K562 (cell line): Measurements from ENCODE around the gene SLC19A1. TPM values are rescaled to one million over a fixed set of nuclear protein-coding genes. Genes with fewer than 3 reads are reported as not detected.

Experiments
- ATAC-seq: fragments of 200-7000 bp; cut with Tn5 transposase; 3 replicates; pipeline ENCODE4 v1.9.1; 2020; ENCODE audit warnings: moderate library complexity
- BruUV-seq: library from RNA; stranded (reverse); fragments of 400-500 nt; replicated peaks from 2 replicates; lab custom pipeline; 2021; lab: Mats Ljungman, UMichigan
- CTCF ChIA-PET: fragments of 300-600 bp; formaldehyde crosslinking; extraction: SDS; loops from one replicate; lab custom pipeline; 2021; ENCODE audit warnings: low intra/inter-chr PET ratio; lab: Yijun Ruan, JAX
- POLR2A ChIA-PET: fragments of 300-600, 350-650 bp; sonication (Branson Sonifier 250); formaldehyde crosslinking; extraction: SDS; loops from one replicate; lab custom pipeline; 2021; ENCODE audit warnings: antibody characterized with exemption, inconsistent platforms; lab: Yijun Ruan, JAX
- DNase-seq, 4 experiments: peaks; one replicate each; pipeline versions ENCODE4 v3.0.0 to v3.0.0-alpha.2; 2011 to 2018; ENCODE audit warnings: low spot score in 3 of 4, mixed read lengths in 3 of 4; ENCODE audit errors: extremely low read depth in 1 of 4
- FAIRE-seq: peaks from 2 replicates; lab custom pipeline; 2011; peaks lifted over from hg19 to GRCh38; lab: Jason Lieb, UNC
- H2AFZ ChIP-seq: 2 replicates; pipeline ENCODE4 v1.6.0; 2011; ENCODE audit warnings: low read depth, low read length, control low read depth, inconsistent platforms
- H3K27ac ChIP-seq: fragments of 200-600 bp; 3 replicates; pipeline ENCODE4 v1.8.0; 2011; ENCODE audit warnings: low read depth, mild to moderate bottlenecking, control low read depth, inconsistent platforms, low read length, moderate library complexity, mixed read lengths; ENCODE audit errors: extremely low read depth
- H3K27me3 ChIP-seq, 2 experiments: fragments of 300-600 bp in 1 of 2; 2 replicates in 1 of 2; 3 replicates in 1 of 2; pipeline versions ENCODE4 v1.6.0 to v1.8.0; 2011; ENCODE audit warnings: inconsistent platforms in 2 of 2, low read length in 2 of 2, mild to moderate bottlenecking in 1 of 2, mixed read lengths in 1 of 2, moderate library complexity in 1 of 2; ENCODE audit not compliant: control insufficient read depth in 2 of 2, insufficient read depth in 2 of 2
- H3K36me3 ChIP-seq: fragments of 300-600 bp; 3 replicates; pipeline ENCODE4 v1.8.0; 2011; ENCODE audit warnings: mild to moderate bottlenecking, low read length, inconsistent platforms; ENCODE audit not compliant: control insufficient read depth, insufficient read depth
- H3K4me1 ChIP-seq, 2 experiments: fragments of 200-600 bp in 1 of 2; replicated peaks in 1 of 2; 2 replicates in 1 of 2; 3 replicates in 1 of 2; pipeline versions ENCODE4 v1.5.1 to v1.8.0; 2011; ENCODE audit warnings: inconsistent platforms in 2 of 2, low read length in 2 of 2, mild to moderate bottlenecking in 1 of 2, mixed read lengths in 1 of 2, moderate library complexity in 1 of 2; ENCODE audit not compliant: control insufficient read depth in 2 of 2, insufficient read depth in 2 of 2
- H3K4me2 ChIP-seq: 2 replicates; pipeline ENCODE4 v1.6.1; 2011; ENCODE audit warnings: low read length, control low read depth, inconsistent platforms, mixed read lengths; ENCODE audit not compliant: insufficient read depth
- H3K4me3 ChIP-seq: fragments of 200-600 bp; sonication (generic), shearing (Covaris generic); 2 replicates; pipeline ENCODE4 v1.5.1; 2016; ENCODE audit warnings: control low read depth, inconsistent platforms
- H3K79me2 ChIP-seq: fragments of 200-600 bp; 3 replicates; pipeline ENCODE4 v1.8.0; 2011; ENCODE audit warnings: low read length, inconsistent platforms; ENCODE audit not compliant: control insufficient read depth, insufficient read depth
- H3K9ac ChIP-seq, 2 experiments: 2 replicates each; pipeline versions ENCODE4 v1.6.0 to v1.6.1; 2011; ENCODE audit warnings: low read depth in 2 of 2, low read length in 2 of 2, control low read depth in 1 of 2, inconsistent platforms in 1 of 2, mild to moderate bottlenecking in 1 of 2, mixed read lengths in 1 of 2; ENCODE audit not compliant: insufficient read depth in 1 of 2
- H3K9me1 ChIP-seq: one replicate; pipeline ENCODE4 v1.6.0; 2011; ENCODE audit warnings: inconsistent platforms, mild to moderate bottlenecking, low read length, moderate library complexity; ENCODE audit not compliant: control insufficient read depth, insufficient read depth
- H3K9me3 ChIP-seq: replicated peaks from 2 replicates; pipeline ENCODE4 v1.5.1; 2011; ENCODE audit warnings: low read depth, low read length, inconsistent platforms; ENCODE audit not compliant: control insufficient read depth, insufficient read depth
- H4K20me1 ChIP-seq: replicated peaks from 2 replicates; pipeline ENCODE4 v1.6.1; 2011; ENCODE audit warnings: low read length, inconsistent platforms, mixed read lengths; ENCODE audit not compliant: control insufficient read depth, insufficient read depth
- RREB1 ChIP-seq: fragments of 250-450 bp; sonication (Bioruptor Pico); IDR thresholded peaks from 2 replicates; pipeline ENCODE4 v1.4.0; 2020
- SIN3A ChIP-seq, 2 experiments: fragments of 150-350 bp in 1 of 2; IDR thresholded peaks; 2 replicates each; pipeline ENCODE4 v1.6.1; 2011 to 2016; ENCODE audit warnings: borderline replicate concordance in 2 of 2, low read depth in 2 of 2, low read length in 2 of 2, mild to moderate bottlenecking in 2 of 2, moderate library complexity in 2 of 2; ENCODE audit not compliant: control insufficient read depth in 1 of 2
- SREBF1 ChIP-seq: fragments of 150-350 bp; IDR thresholded peaks from 2 replicates; pipeline ENCODE4 v1.6.1; 2014; ENCODE audit warnings: antibody characterized with exemption, low read depth, low read length, borderline replicate concordance
- ZBTB40 ChIP-seq, 2 experiments: fragments of 450-650 bp in 1 of 2; sonication (generic) in 1 of 2; formaldehyde crosslinking in 1 of 2; IDR thresholded peaks; 2 replicates each; pipeline versions ENCODE4 v1.7.1 to v1.9.0; 2016 to 2022; ENCODE audit warnings: inconsistent platforms in 1 of 2, mild to moderate bottlenecking in 1 of 2, missing genetic modification reagents in 1 of 2
- ZC3H4 ChIP-seq: sonication (generic); formaldehyde crosslinking; IDR thresholded peaks from 2 replicates; pipeline ENCODE4 v1.9.0; 2021; ENCODE audit warnings: missing genetic modification reagents, borderline replicate concordance
- ZNF444 ChIP-seq: fragments of 250-450 bp; sonication (Bioruptor Pico); IDR thresholded peaks from 2 replicates; pipeline ENCODE4 v1.4.0; 2020; ENCODE audit warnings: mild to moderate bottlenecking, moderate library complexity
- WGBS: fragments of 100-300 bp; shearing (Covaris generic); methylation state at CpG from one replicate; pipeline ENCODE4 v1.1.6; 2016; ENCODE audit warnings: low coverage, mixed read lengths; ENCODE audit not compliant: insufficient coverage; ENCODE audit errors: missing lambda C conversion rate; 5-methylcytosine and 5-hydroxymethylcytosine counted together
- in situ Hi-C: fragments of 300-500 bp; cut with MboI; formaldehyde crosslinking; loops from 4 replicates; pipeline ENCODE4 v1.15.0; 2018; ENCODE audit warnings: inconsistent platforms, mixed read lengths
- intact Hi-C: fragments of 100-400 bp; cut with micrococcal nuclease; formaldehyde crosslinking; loops from 2 replicates; pipeline ENCODE4 v1.14.2; 2022
- polyA plus RNA-seq, 8 experiments: library from polyadenylated mRNA; depleted of rRNA in 4 of 8; stranded (reverse) in 5 of 8; unstranded in 3 of 8; fragments of >200 nt; fragmentation: Nextera tagmentation in 2 of 8; fragmentation: Illumina TruSeq in 1 of 8; extraction: Ambion mirVana in 2 of 8; extraction: Trizol in 1 of 8; gene quantifications; 2 replicates each; pipeline versions ENCODE4 v1.2.1 to v1.2.3, GENCODE V29; 2011 to 2014; ENCODE audit warnings: inconsistent platforms in 1 of 8, missing spikeins in 1 of 8
- total RNA-seq, 7 experiments: library from RNA; depleted of rRNA in 6 of 7; stranded (reverse); fragments of >200 nt in 6 of 7; fragmentation: Illumina TruSeq in 2 of 7; extraction: Trizol in 2 of 7; gene quantifications; 2 replicates each; pipeline versions ENCODE4 v1.2.1 to v1.2.3, GENCODE V29; 2011 to 2021; ENCODE audit warnings: low replicate concordance in 1 of 7

SLC19A1 gene
- total and polyA plus RNA-seq, 9 of the 15 experiments (the other 6 are each of a cell fraction or from before 2014, with no cell fraction given) = 0.65 to 88.7 (median 12.0) TPM

- Histone ChIP-seq H3K4me3 (no peak overlapping the region), H3K4me1 (peaks cover 0 to 9% of the 10 kb centered on the region in 2 experiments; a peak in 1 of 5 replicates), H3K27ac (no peak overlapping the region), H3K36me3 (peaks cover 88% of the 10 kb centered on the region), H3K9ac (no peak overlapping the region), H3K9me1 (no peaks in the 10 kb centered on the region), H3K27me3 (no peaks in the 10 kb centered on the region), H3K9me3 (no peaks in the 10 kb centered on the region), H3K79me2 (peaks cover 20% of the 10 kb centered on the region), H3K4me2 (no peak overlapping the region), H2AFZ (no peak overlapping the region), H4K20me1 (no peaks in the 10 kb centered on the region)
- in situ Hi-C loops = no loop called here
- ATAC-seq (no peak), FAIRE-seq (peak; percentile 32), DNase-seq (no peak)
- POLR2A ChIA-PET = interaction anchor here (0.7 kb wide), 1 partner anchor 18 kb away, joined by 4 read pairs; no protein-coding TSS in a partner anchor
- 92% methylated on average over 6 of the region's 6 CpGs for WGBS
- intact Hi-C loops = no loop called here
- BruUV-seq = no TSS peak
- CTCF ChIA-PET = no interaction called here
- no peak for TF ChIP-seq SIN3A (IDR thresholded peaks at IDR 0.05; ENCODE audit: borderline replicate concordance in 2 of 2, control insufficient read depth in 1 of 2, low read depth in 2 of 2, low read length in 2 of 2)
- TF ChIP-seq RREB1 (CRISPR knock-in tag) = no peak
- TF ChIP-seq ZNF444 (CRISPR knock-in tag) = no peak
- TF ChIP-seq SREBF1 = no peak
- no peak for TF ChIP-seq ZC3H4 (CRISPR knock-in tag)
- no peak for TF ChIP-seq ZBTB40 (IDR thresholded peaks at IDR 0.05)
- TF ChIP-seq ZBTB40 (CRISPR knock-in tag; IDR thresholded peaks at IDR 0.05) = no peak
Measured at GRCh38 chr21:45522381-45522780, 19.9 kb downstream of the SLC19A1 start.
